ENCODE data around the gene PLA2G2E. TPM values are rescaled to one million over a fixed set of nuclear protein-coding genes. Genes with fewer than 3 reads are reported as not detected.

PLA2G2E gene
- total and polyA plus RNA-seq, 9 donors: not detected

- Histone ChIP-seq H3K9me3 (replicated peaks; ENCODE audit: control insufficient read depth, low read depth, low read length) (no peaks in the 10 kb centered on the region), H3K36me3 (ENCODE audit: control insufficient read depth, insufficient read depth, low read length) (no peaks in the 10 kb centered on the region), H3K4me3 (ENCODE audit: low read length) (no peak overlapping the region), H3K27me3 (ENCODE audit: control insufficient read depth, insufficient read depth, low read length) (no peaks in the 10 kb centered on the region), H3K4me1 (ENCODE audit: control insufficient read depth, insufficient read depth, low read length) (peaks cover 3% of the 10 kb centered on the region), H3K27ac (ENCODE audit: low read length) (no peak overlapping the region)
- WGBS (ENCODE audit: insufficient coverage): 88% methylated on average over 18 of the region's 19 CpGs
- DNase-seq: no peak
Observed at GRCh38 chr1:19920132-19920710, 3.2 kb downstream of the PLA2G2E start.

- no CpG with 5 or more reads among the region's 6 CpGs for WGBS (ENCODE audit: insufficient coverage)
- peak; percentile 90 for DNase-seq
- H3K4me1 ChIP-seq (ENCODE audit: control insufficient read depth, insufficient read depth, low read length): peaks cover 3% of the 10 kb centered on the region
- no peaks in the 10 kb centered on the region for H3K9me3 ChIP-seq (replicated peaks; ENCODE audit: control insufficient read depth, low read depth, low read length)
- H3K4me3 ChIP-seq (ENCODE audit: low read length): no peak overlapping the region
- no peaks in the 10 kb centered on the region for H3K27me3 ChIP-seq (ENCODE audit: control insufficient read depth, insufficient read depth, low read length)
- H3K27ac ChIP-seq (ENCODE audit: low read length): no peak overlapping the region
- peaks cover 6% of the 10 kb centered on the region for H3K36me3 ChIP-seq (ENCODE audit: control insufficient read depth, insufficient read depth, low read length)
Observed at GRCh38 chr1:19918057-19918456, 5.4 kb downstream of the PLA2G2E start.

- no peak overlapping the region for H3K27ac ChIP-seq (ENCODE audit: low read length)
- peaks cover 56% of the 10 kb centered on the region for H3K36me3 ChIP-seq (ENCODE audit: control insufficient read depth, insufficient read depth, low read length)
- no peaks in the 10 kb centered on the region for H3K27me3 ChIP-seq (ENCODE audit: control insufficient read depth, insufficient read depth, low read length)
- no peaks in the 10 kb centered on the region for H3K9me3 ChIP-seq (replicated peaks; ENCODE audit: control insufficient read depth, low read depth, low read length)
- H3K4me1 ChIP-seq (ENCODE audit: control insufficient read depth, insufficient read depth, low read length): no peaks in the 10 kb centered on the region
- WGBS (ENCODE audit: insufficient coverage): no CpG with 5 or more reads among the region's 3 CpGs
- H3K4me3 ChIP-seq (ENCODE audit: low read length): no peak overlapping the region
- no peak for DNase-seq
Observed at GRCh38 chr1:19910650-19911049, 12.8 kb downstream of the PLA2G2E start.

GRCh38 chr1:19909971-19910370 lies 13.4 kb downstream of the PLA2G2E start:
- Histone ChIP-seq H3K4me1 (ENCODE audit: control insufficient read depth, insufficient read depth, low read length) (no peaks in the 10 kb centered on the region), H3K9me3 (replicated peaks; ENCODE audit: control insufficient read depth, low read depth, low read length) (no peaks in the 10 kb centered on the region), H3K36me3 (ENCODE audit: control insufficient read depth, insufficient read depth, low read length) (peaks cover 61% of the 10 kb centered on the region), H3K4me3 (ENCODE audit: low read length) (no peak overlapping the region), H3K27ac (ENCODE audit: low read length) (no peak overlapping the region), H3K27me3 (ENCODE audit: control insufficient read depth, insufficient read depth, low read length) (no peaks in the 10 kb centered on the region)
- no peak for DNase-seq
- no CpG with 5 or more reads among the region's 3 CpGs for WGBS (ENCODE audit: insufficient coverage)

- Histone ChIP-seq H3K9me3 (replicated peaks; ENCODE audit: control insufficient read depth, low read depth, low read length) (no peaks in the 10 kb centered on the region), H3K36me3 (ENCODE audit: control insufficient read depth, insufficient read depth, low read length) (peaks cover 62% of the 10 kb centered on the region), H3K4me3 (ENCODE audit: low read length) (no peak overlapping the region), H3K4me1 (ENCODE audit: control insufficient read depth, insufficient read depth, low read length) (no peaks in the 10 kb centered on the region), H3K27me3 (ENCODE audit: control insufficient read depth, insufficient read depth, low read length) (no peaks in the 10 kb centered on the region), H3K27ac (ENCODE audit: low read length) (no peak overlapping the region)
- no CpG with 5 or more reads among the region's 5 CpGs for WGBS (ENCODE audit: insufficient coverage)
- no peak for DNase-seq
Observed at GRCh38 chr1:19909392-19909791, 14.0 kb downstream of the PLA2G2E start.

- 92% methylated on average over 12 of the region's 13 CpGs for WGBS (ENCODE audit: insufficient coverage)
- Histone ChIP-seq H3K27me3 (ENCODE audit: control insufficient read depth, insufficient read depth, low read length) (no peaks in the 10 kb centered on the region), H3K4me3 (ENCODE audit: low read length) (no peak overlapping the region), H3K27ac (ENCODE audit: low read length) (no peak overlapping the region), H3K9me3 (replicated peaks; ENCODE audit: control insufficient read depth, low read depth, low read length) (no peaks in the 10 kb centered on the region), H3K36me3 (ENCODE audit: control insufficient read depth, insufficient read depth, low read length) (peaks cover 61% of the 10 kb centered on the region), H3K4me1 (ENCODE audit: control insufficient read depth, insufficient read depth, low read length) (no peaks in the 10 kb centered on the region)
- no peak for DNase-seq
Observed at GRCh38 chr1:19907456-19907855, 16.0 kb downstream of the PLA2G2E start.

GRCh38 chr1:19903621-19904020 lies 19.8 kb downstream of the PLA2G2E start:
- DNase-seq: no peak
- Histone ChIP-seq H3K4me1 (ENCODE audit: control insufficient read depth, insufficient read depth, low read length) (no peaks in the 10 kb centered on the region), H3K27me3 (ENCODE audit: control insufficient read depth, insufficient read depth, low read length) (no peaks in the 10 kb centered on the region), H3K27ac (ENCODE audit: low read length) (no peak overlapping the region), H3K9me3 (replicated peaks; ENCODE audit: control insufficient read depth, low read depth, low read length) (no peaks in the 10 kb centered on the region), H3K36me3 (ENCODE audit: control insufficient read depth, insufficient read depth, low read length) (peaks cover 45% of the 10 kb centered on the region), H3K4me3 (ENCODE audit: low read length) (no peak overlapping the region)
- 94% methylated on average over 7 of the region's 7 CpGs for WGBS (ENCODE audit: insufficient coverage)

GRCh38 chr1:19901653-19902052 lies 21.8 kb downstream of the PLA2G2E start:
- H3K36me3 ChIP-seq (ENCODE audit: control insufficient read depth, insufficient read depth, low read length): peaks cover 34% of the 10 kb centered on the region

GRCh38 chr1:19894218-19894617 lies 29.2 kb downstream of the PLA2G2E start:
- Histone ChIP-seq H3K4me3 (ENCODE audit: low read length) (no peak overlapping the region), H3K36me3 (ENCODE audit: control insufficient read depth, insufficient read depth, low read length) (peaks cover 39% of the 10 kb centered on the region), H3K9me3 (replicated peaks; ENCODE audit: control insufficient read depth, low read depth, low read length) (no peaks in the 10 kb centered on the region), H3K27me3 (ENCODE audit: control insufficient read depth, insufficient read depth, low read length) (no peaks in the 10 kb centered on the region), H3K27ac (ENCODE audit: low read length) (no peak overlapping the region), H3K4me1 (ENCODE audit: control insufficient read depth, insufficient read depth, low read length) (no peaks in the 10 kb centered on the region)
- WGBS (ENCODE audit: insufficient coverage): 100% methylated on average over 1 of the region's 5 CpGs
- no peak for DNase-seq

More at GRCh38 chr1:19901653-19902052, 21.8 kb downstream of the PLA2G2E start:
- Histone ChIP-seq H3K4me1 (ENCODE audit: control insufficient read depth, insufficient read depth, low read length) (no peaks in the 10 kb centered on the region), H3K4me3 (ENCODE audit: low read length) (no peak overlapping the region), H3K27me3 (ENCODE audit: control insufficient read depth, insufficient read depth, low read length) (no peaks in the 10 kb centered on the region), H3K9me3 (replicated peaks; ENCODE audit: control insufficient read depth, low read depth, low read length) (no peaks in the 10 kb centered on the region), H3K27ac (ENCODE audit: low read length) (no peak overlapping the region)
- no CpG with 5 or more reads among the region's 1 CpG for WGBS (ENCODE audit: insufficient coverage)
- DNase-seq: no peak

- Histone ChIP-seq H3K9me3 (replicated peaks; ENCODE audit: control insufficient read depth, low read depth, low read length) (no peaks in the 10 kb centered on the region), H3K4me1 (ENCODE audit: control insufficient read depth, insufficient read depth, low read length) (no peaks in the 10 kb centered on the region), H3K36me3 (ENCODE audit: control insufficient read depth, insufficient read depth, low read length) (peaks cover 35% of the 10 kb centered on the region), H3K4me3 (ENCODE audit: low read length) (no peak overlapping the region), H3K27me3 (ENCODE audit: control insufficient read depth, insufficient read depth, low read length) (no peaks in the 10 kb centered on the region), H3K27ac (ENCODE audit: low read length) (no peak overlapping the region)
- 84% methylated on average over 3 of the region's 3 CpGs for WGBS (ENCODE audit: insufficient coverage)
- DNase-seq: no peak
Observed at GRCh38 chr1:19893687-19894086, 29.7 kb downstream of the PLA2G2E start.

- Histone ChIP-seq H3K27ac (ENCODE audit: low read length) (no peak overlapping the region), H3K36me3 (ENCODE audit: control insufficient read depth, insufficient read depth, low read length) (peaks cover 34% of the 10 kb centered on the region), H3K9me3 (replicated peaks; ENCODE audit: control insufficient read depth, low read depth, low read length) (no peaks in the 10 kb centered on the region), H3K4me3 (ENCODE audit: low read length) (no peak overlapping the region), H3K27me3 (ENCODE audit: control insufficient read depth, insufficient read depth, low read length) (no peaks in the 10 kb centered on the region), H3K4me1 (ENCODE audit: control insufficient read depth, insufficient read depth, low read length) (no peaks in the 10 kb centered on the region)
- 70% methylated on average over 3 of the region's 6 CpGs for WGBS (ENCODE audit: insufficient coverage)
- no peak for DNase-seq
Observed at GRCh38 chr1:19892628-19893168, 30.7 kb downstream of the PLA2G2E start.

Data from muscle of leg (tissue), 11 donors.